GF-D8 (cell line): Measurements from ENCODE around the gene RCOR1.
A peak's percentile ranks its signal among the peaks of the same experiment; 100 is the strongest.
"Not testable (repeated sequence)": the region's sequence is repeated elsewhere in the genome, so short reads cannot be mapped to it uniquely, and the experiment has no call there.

Experiments
- DNase-seq: peaks from one replicate; lab custom pipeline; 2025; lab: John Stamatoyannopoulos, UW

The RCOR1 gene

DNA sequence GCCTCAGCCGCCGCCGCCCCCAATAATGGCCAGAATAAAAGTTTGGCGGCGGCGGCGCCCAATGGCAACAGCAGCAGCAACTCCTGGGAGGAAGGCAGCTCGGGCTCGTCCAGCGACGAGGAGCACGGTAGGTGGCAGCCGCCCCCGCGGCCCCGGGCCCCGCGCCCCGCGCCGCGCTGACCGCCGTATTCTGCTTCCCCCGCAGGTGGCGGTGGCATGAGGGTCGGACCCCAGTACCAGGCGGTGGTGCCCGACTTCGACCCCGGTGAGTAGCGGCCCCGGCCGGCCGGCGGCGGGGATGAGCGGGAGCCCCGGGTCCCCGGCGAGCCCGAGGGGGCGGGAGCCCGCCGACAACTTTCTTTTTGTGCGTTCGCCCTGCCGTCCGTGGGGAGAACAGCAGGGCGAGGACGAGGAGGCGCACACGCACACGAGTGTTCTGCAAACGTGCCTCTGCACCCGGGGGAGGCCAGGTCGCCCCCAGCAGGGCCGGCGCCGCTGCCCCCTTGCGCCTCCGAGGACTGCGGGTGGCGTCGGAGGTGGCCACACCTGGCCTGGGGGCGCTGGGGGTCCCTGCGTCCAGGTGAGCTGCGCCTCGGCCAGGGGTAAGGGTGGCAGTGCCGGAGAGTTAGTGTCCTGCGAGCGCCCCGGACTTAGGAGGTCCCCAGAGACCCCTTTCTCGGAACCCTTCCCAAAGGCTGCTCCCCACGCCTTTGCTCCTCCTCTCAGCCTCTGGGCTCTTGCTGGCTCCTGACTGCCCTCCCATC lies 794 bp downstream of the RCOR1 start:
- no peak for DNase-seq

DNA sequence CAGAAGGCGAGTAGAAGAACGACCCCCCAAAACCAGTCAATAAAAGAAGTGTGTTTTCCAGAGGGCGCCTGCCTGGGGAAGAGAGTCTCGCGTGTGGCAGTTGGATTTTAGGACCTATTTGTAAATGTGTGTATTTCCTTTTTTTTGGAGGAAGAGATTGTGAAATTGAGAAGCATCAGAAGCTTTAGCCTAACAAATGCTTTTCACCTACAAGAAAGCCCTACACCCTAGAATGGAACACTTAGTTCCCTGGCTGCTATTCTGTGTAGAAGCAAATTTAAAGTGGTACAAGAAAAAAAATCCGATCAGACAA lies 1.3 kb downstream of the RCOR1 start:
- peak; percentile 27 for DNase-seq

DNA sequence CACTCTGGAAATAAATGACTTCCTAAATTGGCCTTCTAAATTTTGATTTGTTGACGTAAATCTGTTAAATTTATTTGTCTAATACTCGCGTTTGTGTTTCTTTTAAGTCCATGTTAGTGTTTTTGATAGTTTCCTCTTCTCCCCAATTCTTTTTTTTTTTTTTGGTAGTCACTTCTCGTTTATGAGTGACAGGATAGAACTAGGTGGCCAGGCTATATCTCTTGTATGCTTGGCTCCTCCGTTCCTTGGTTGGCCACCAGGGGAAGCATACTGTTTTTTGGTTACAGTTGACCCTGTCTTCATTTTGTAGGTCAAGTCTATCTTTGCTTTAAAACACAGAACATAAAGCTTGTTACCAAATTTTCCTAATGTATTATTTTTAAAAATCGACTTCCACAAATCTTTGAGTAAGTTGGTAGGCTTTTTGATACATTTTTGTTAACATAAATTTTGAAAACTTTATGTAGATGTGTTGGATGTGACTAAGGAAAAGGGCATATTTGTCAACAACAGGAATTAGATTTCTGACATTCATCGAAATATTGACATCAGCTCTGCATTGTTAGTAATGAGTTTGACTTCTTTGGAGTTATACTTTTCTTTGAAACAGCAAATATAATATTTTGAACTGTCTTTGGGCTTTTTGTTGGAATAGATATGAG lies 2.2 kb downstream of the RCOR1 start:
- peak; percentile 54 for DNase-seq

DNA sequence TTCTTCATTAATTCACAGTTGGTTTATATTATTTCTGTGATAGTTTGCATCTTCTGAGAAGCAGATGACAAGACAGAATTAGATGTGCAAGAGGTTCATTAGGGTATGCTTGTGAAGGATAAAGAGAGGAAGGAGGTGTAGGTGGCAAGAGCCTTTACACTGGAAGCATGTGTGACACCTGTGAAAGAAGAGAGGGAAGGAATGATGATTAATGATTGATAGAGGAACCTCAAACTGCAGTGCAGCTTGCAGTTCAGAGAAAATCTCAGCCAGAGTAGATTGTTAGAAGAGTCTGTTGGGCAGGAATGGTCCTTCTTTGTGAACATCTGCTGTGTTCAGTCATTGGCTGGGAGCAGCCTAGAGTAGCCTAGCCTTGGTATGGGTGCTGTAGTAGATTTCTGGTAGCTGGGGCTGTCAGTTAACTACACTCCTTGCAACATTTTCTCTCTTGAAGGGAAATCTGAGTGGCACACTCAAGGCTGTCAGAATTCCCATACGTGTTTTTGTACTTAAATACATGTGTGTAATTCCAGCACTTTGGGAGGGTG lies 9.0 kb downstream of the RCOR1 start:
- DNase-seq, result no peak

DNA sequence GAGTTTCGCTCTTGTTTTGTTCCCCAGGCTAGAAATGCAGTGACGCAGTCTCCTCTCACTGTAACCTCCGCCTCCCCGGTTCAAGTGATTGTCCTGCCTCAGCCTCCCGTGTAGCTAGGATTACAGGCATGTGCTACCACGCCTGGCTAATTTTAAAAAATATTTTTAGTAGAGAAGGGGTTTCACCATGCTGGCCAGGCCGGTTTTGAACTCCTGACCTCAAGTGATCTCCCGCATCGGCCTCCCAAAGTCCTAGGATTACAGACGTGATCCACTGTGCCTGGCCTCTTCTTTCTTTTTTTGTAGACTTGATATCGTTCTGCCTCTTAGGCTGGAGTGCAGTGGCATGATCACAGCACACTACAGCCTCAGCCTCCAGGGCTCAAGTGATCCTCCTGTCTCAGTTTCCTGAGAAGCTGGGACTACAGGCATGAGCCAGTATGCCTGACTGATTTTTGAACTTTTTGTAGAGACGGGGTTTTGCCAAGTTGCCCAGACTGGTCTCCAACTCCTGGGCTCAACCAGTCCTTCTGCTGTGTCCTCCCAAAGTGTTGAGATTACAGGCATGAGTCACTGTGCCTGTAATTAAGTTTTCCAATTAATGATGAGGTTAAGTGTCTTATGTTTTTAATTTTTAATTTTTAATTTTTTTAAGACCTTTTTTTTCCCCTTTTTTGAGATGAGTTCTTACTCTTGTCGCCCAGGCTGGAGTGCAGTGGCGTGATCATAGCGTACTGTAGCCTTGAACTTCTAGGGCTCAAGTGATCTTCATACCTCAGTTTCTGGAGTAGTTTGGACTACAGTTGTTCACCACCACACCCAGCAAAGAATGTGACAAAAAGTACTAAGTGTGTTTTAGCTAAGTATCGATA lies 10.2 kb downstream of the RCOR1 start:
- no peak for DNase-seq

DNA sequence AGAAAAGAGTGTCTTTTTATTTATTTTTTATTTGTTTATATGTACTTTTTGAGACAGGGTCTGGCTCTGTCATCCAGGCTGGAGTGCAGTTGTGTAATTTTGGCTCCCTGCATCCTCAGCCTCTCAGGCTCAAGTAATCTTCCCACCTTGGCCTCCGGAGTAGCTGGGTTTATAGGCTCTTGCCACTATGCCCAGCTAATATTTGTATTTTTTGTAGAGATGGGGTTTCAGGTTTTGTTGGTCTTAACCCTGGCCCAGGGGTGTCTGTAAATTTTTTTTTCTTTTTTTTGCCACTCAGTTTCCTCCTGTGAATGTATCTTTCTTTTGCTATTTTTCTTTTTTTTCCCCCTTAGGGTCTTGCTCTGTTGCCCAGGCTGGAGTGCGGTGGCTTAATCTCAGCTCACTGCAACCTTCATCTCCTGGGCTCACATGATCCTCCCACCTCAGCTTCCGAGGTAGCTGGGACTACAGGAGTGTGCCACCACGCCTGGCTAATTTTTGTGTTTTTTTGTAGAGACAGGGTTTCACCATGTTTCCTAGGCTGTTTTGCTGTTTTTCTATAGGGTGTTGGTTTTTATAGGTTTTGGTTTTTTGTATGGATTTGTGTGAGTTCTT lies 11.0 kb downstream of the RCOR1 start:
- no peak for DNase-seq

DNA sequence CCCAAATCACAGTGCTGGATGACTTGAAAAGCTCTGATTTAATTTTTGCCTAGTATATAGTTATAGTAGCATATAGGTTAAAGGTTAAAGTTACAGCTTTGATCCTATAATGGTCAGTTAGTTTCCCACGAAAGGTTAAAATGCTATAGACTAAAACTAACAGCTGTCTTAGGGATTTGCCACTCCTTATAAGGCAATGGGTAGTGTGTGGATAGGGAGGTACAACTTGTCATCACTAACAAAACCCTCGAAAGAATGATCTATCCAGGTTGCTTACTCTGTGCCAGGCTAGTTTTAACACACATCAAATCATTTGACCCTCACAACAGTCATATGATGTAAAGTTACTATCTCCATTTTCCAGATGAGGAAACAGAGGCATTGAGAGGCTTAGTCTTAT lies 11.7 kb downstream of the RCOR1 start:
- no peak for DNase-seq

DNA sequence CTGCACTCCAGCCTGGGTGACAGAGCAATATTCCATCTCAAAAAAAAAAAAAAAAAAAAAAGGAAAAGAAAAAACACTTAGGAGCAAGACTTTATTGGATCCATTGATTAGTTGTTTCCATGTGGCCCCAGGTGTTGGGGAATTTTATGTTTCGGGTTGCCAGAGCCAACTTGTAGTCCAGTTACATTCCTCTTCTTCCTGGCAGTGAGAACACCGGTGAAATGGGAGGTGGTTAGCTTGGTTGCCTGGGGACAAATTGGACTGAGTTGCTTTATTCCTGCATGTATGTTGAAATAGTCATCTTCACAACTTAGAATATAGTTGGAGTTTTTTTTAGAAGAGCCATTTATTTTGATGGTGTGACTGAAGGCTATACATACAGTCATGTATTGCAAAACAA lies 12.6 kb downstream of the RCOR1 start:
- no peak for DNase-seq

DNA sequence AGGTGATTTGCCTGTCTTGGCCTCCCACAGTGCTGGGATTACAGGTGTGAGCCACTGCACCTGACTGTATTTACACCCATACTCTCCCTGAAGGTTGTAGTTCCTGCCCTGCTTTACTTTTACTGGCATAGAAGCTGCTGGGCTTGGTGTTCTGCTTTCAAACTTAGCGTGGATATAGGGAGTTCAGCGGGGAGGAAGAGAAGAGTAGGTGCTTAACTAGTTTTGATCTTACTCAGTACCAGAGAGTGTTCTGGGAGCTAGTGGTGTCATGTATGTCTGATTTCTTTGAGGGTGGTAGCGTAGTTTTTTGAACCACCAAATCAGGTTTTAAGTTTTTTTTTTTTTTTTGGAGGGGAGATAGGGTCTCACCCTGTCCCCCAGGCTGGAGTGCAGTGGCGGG lies 13.8 kb downstream of the RCOR1 start:
- no peak for DNase-seq

DNA sequence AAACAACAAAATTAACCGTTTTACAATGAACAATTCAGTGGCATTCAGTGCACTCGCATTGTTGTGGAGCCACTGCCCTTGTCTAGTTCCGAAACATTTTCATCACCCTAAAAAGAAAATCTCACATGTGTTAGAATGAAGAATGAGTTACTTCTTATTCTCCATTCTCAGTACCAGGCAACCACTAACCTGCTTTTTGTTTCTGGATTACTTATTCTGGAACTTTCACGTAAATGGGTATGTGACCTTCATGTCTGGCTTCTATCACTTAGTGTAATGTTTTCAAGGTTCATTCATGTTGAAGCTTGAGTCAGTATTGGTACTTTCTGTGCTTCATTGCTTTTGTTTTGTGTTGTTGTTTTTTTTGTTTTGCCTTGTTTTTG lies 15.6 kb downstream of the RCOR1 start:
- no peak for DNase-seq

DNA sequence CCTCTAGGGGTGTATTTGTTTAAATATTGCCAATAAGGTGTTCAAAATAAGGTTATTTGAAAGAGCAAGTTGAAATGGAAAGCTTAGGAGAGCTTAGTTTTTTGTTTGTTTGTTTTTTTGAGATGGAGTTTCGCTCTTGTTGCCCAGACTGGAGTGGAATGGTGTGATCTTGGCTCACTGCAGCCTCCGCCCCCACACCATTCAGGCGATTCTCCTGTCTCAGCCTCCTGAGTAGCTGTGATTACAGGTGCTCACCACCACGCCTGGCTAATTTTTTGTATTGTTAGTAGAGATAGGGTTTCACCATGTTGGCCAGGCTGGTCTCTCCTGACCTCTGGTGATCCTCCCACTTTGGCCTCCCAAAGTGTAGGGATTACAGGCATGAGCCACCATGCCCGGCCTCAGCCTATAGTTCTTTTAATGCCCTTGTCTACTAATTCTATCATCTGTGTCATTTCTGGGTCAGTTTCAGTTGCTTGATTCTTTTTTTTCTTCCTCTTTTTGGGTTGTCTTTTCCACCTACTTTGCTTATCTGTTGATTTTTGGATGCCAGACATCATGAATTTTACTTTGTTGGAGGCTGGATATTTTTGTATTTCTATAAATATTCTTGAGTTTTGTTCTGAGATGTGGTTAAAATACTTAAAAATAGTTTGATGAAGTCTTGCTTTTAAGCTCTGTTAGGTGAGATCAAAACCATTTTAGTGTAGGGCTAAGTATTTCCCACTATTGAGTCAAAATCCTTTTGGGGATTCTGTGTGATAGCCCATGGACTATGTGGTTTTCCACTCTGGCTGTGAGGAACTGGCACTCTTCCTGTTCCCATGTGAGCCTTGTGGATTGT lies 18.7 kb downstream of the RCOR1 start:
- DNase-seq, result no peak

DNA sequence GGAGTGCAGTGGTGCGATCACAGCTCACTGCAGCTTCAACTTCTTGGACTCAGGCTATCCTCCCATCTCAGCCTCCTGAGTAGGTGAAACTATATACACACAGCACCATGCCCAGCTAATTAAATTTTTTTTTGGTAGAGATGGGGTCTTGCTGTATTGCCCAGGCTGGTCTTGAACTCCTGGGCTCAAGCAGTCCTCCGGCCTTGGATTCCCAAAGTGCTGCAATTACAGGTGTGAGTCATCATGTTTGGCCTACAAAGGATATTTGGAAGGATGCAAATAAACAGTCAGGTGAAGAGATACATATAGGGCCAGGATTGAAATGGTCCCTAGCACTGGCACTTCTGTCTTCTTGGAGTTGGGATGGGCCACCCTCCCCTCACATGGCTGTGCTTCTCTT lies 23.9 kb downstream of the RCOR1 start:
- no peak for DNase-seq

DNA sequence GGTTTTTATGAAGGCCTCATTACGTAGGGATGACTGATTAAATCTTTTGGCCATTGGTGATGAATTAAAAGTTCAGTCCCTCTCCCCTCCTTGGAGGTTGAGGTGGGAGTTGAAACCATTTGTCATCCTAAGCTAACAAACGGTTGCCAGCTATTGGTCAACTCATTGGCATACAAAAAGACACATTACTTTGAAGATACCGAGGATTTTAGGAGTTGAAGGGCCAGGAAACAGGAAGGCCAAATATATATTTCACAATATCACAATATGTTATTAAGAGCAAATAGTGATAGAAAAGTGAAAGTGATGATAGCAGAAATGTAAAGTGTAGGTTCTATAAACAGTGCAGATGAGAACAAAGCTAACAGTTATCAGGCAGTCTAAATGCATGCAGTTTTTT lies 24.4 kb downstream of the RCOR1 start:
- no peak for DNase-seq

DNA sequence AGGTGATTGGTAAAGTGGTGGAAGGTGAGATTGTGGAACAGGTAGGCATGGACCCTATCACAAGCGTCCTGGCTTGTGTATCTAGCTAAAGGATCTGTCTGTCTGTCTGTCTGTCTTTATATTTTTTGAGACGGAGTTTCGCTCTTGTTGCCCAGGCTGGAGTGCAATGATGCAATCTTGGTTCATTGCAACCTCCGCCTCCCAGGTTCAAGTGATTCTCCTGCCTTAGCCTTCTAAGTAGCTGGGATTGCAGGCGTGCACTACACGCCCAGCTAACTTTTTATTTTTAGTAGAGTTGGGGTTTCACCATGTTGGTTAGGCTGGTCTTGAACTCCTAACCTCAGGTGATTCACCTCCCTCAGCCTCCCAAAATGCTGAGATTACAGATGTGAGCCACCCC lies 26.6 kb downstream of the RCOR1 start:
- DNase-seq, result not testable (repeated sequence)

DNA sequence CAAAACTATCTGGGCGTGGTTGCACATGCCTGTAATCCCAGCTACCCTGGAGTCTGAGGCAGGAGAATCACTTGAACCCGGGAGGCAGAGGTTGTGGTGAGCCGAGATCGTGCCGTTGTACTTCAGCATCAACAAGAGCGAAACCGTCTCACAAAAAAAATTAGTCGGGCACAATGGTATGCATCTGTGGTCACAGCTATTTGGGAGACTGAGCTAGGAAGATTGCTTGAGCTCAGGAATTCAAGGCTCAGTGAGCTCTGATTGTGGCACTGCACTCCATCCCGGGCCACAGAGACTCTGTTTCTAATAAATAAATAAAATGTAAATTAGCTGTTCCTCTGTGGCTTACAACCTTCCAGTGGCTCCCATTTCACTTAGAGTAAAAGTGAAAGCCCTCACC lies 28.0 kb downstream of the RCOR1 start:
- no peak for DNase-seq

DNA sequence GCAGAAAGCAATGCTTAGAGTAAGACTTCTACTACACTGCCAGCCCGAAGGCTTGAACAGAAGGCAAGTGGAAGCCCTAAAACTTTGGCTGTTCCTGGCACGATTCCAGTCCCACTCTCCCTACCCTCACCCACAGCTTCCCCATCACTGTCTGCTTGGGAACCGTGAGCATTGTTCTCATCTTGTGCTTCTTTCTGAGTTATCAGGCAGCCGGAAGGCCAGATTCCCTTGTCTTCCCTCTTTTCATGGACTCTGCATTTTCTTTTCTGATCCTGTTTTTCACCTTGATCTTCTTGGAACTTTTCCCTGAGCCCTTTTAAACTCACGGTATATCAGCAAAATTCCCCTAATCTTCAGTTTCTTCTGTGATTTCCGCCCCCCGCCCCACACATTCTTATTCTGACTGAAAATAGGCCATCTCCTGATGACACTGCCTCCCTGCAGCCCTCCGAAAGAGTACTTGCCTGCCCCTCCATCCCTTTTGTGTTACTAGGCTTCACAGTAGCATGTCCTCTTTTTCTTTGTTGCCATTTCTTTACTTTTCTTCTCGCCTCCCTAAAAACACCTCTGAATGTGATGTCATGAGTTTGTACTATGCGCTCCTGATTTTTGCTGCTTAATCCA lies 29.9 kb downstream of the RCOR1 start:
- no peak for DNase-seq

DNA sequence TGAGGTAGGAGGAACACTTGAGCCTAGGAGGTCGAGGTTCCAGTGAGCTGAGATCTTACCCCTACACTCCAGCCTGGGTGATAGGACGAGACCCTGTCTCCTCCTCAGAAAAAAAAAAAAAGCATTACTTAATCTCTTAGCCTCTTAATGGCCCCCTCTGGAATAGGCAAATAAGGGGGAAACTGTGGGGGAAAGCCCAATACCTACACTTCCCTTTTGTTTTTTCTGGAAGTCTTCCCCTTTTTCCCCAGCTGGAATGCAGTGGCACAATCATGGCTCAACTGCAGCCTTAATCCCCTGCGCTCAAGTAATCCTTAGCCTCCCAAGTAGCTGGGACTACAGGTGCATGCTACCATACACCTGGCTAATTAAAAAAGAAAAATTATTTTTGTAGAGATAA lies 32.2 kb downstream of the RCOR1 start:
- DNase-seq, result no peak

DNA sequence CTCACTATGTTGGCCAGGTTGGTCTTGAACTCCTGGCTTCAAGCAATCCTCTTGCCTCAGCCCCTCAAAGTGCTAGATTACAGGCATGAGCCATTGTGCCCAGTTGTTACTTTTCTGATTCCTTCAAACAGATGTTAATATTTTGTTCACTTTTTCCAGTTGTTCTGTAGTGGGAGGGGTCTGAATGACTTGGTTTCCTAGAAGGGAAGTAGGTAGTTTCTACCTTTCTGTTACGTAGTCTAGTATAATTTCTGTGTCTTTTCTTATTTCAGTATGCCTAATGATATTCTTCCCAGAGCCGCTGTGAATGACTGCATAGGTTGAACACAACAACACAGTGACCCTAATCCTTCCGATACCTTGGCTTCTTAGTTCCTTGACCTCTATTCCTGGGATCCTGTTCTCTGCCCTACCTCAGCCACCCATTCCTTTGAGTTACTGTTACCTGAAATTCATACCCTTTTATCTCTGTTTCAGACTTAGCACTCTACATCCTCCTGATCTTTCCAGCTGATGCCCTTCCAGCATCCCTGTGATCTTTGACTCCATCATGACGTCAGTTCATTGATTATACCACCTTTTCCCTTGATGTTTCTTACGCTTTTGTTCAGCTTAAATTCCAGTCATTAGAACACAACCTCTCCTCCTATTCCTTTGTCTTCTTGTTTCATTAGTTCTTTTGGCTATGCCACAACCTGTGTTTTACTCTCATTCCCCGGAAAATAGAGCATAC lies 33.3 kb downstream of the RCOR1 start:
- DNase-seq, result no peak

DNA sequence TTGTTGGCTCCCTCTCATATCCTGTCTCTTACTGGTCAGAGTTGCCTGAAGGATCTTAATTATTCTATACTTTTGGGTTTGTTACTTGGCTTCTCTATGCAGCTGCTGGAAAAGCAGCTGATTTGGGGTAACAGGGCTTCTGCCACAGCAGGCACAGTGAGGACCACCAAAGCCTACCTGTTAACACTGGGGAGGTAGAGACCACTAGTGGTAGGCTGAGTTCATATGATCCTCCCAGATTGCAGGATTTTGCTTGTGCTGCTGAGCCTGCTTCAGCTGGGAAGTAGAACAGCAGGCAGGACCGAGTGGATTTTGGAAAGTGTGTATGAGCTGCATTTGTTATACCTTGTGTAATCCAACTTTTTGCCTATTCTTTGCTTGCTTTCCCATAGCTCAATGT lies 34.1 kb downstream of the RCOR1 start:
- DNase-seq, result no peak

DNA sequence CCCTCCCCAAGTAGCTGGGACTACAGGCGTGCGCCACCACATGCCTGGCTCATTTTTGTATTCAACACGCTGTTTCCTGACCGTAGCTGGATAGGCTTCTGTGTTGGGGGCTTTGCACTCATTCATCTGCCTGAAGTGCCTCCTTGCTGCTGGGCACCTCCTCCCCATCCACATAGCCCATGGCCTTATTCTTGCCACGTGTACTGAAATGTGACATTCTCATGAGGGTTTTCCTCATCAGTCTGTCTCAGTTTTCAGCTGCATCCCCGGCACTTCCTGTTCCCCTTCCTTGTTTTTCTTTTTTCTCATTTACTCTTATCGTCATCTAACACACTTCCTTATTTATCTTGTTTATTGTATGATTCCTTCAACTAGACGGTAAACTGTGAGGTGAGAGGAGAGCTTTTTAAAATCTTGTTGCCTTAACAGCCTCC lies 36.6 kb downstream of the RCOR1 start:
- DNase-seq, result peak; percentile 26
